ENCODE measurements around the gene C6orf58. TPM values are rescaled to one million over a fixed set of nuclear protein-coding genes. Genes with fewer than 3 reads are reported as not detected.

Gene C6orf58
- total RNA-seq, 1 experiment from 2014 or later, result not detected

DNA sequence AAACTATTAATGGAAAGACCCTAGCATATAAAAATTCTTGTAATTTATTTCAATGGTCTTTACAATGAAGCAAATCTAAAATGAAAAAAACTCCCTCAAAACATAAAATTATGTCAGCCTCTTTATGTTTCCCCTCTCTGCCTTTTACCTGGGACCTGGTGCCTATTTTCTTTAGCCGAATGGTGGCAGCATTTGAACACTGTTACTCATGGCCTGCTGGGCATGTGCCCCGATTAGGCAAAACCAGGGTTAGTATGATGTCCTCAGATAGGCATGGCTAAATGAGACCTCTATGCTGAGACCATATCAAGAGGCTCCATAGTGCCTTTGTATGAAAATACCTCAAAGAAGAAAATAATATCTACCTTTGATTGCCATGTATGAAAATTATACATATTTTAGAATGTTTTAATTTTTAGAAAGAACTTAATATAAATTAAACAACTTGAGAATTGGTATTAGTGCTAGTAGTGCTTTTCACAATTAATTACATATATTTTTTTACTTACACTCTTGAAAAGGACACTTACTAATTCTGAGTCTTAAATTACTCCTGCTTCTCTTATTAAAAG is 22.5 kb upstream of the C6orf58 start:
- no peak overlapping the region for H2AFZ ChIP-seq (ENCODE audit: low read length)
- H3K9ac ChIP-seq (ENCODE audit: extremely low read depth, insufficient read length, low read length), result no peak overlapping the region
- H3K4me2 ChIP-seq (ENCODE audit: insufficient read depth, insufficient read length, low read length), result no peak overlapping the region
- DNase-seq, result peak; percentile 43
- no peak overlapping the region for H3K18ac ChIP-seq (ENCODE audit: insufficient read length, low read depth, low read length)
- Mint-ChIP-seq H3K27ac (no peak overlapping the region), H3K27me3 (ENCODE audit: low read depth) (no peaks in the 10 kb centered on the region), H3K36me3 (ENCODE audit: insufficient read depth in 1 of 3, low read depth in 3 of 3) (no peaks in the 10 kb centered on the region), H3K4me3 (no peak overlapping the region), H3K9me3 (no peaks in the 10 kb centered on the region), H3K4me1 (no peaks in the 10 kb centered on the region)
- no peaks in the 10 kb centered on the region for H3K23me2 ChIP-seq (ENCODE audit: insufficient read length, low read depth, low read length, poor library complexity, severe bottlenecking)
- H2BK12ac ChIP-seq (ENCODE audit: insufficient read length, low read depth, low read length), result no peak overlapping the region
- H3K14ac ChIP-seq (ENCODE audit: insufficient read depth, low read length), result no peak overlapping the region
- no peak overlapping the region for H3K56ac ChIP-seq (ENCODE audit: insufficient read length, low read depth, low read length)
- H3K79me1 ChIP-seq (ENCODE audit: insufficient read depth, low read depth, low read length, poor library complexity, severe bottlenecking), result no peaks in the 10 kb centered on the region
- no peak overlapping the region for H3K23ac ChIP-seq (ENCODE audit: insufficient read length, low read depth, low read length)
- H3K79me2 ChIP-seq (ENCODE audit: insufficient read depth, low read length), result no peaks in the 10 kb centered on the region
- no peak overlapping the region for H2AK5ac ChIP-seq (ENCODE audit: insufficient read length, low read length)
- H2BK120ac ChIP-seq (ENCODE audit: low read depth, low read length, poor library complexity, severe bottlenecking), result no peak overlapping the region
- no peak overlapping the region for H4K5ac ChIP-seq (ENCODE audit: insufficient read length, low read depth, low read length)
- no peak overlapping the region for H4K91ac ChIP-seq (ENCODE audit: insufficient read length, low read depth, low read length)
- no peaks in the 10 kb centered on the region for H3K27me3 ChIP-seq (ENCODE audit: insufficient read depth, low read length)
- H4K8ac ChIP-seq (replicated peaks; ENCODE audit: insufficient read length, low read depth, low read length), result no peak overlapping the region
- H3K4me1 ChIP-seq (ENCODE audit: insufficient read depth, low read length), result no peaks in the 10 kb centered on the region
- H4K20me1 ChIP-seq (ENCODE audit: control insufficient read depth, insufficient read depth, insufficient read length), result no peaks in the 10 kb centered on the region
- H2BK20ac ChIP-seq (ENCODE audit: low read depth, low read length, poor library complexity, severe bottlenecking), result no peak overlapping the region
- H2BK5ac ChIP-seq (ENCODE audit: insufficient read length, low read length), result no peak overlapping the region
- H3K4ac ChIP-seq (ENCODE audit: low read depth, low read length), result no peak overlapping the region
- H3K27ac ChIP-seq (ENCODE audit: insufficient read length, low read depth, low read length), result no peak overlapping the region
- H3K9me3 ChIP-seq (ENCODE audit: control insufficient read depth, low read depth, low read length), result no peaks in the 10 kb centered on the region
- WGBS (ENCODE audit: extremely low coverage, insufficient read length, low lambda C conversion rate), result no CpG with 5 or more reads among the region's 2 CpGs
- H3T11ph ChIP-seq (ENCODE audit: low read length), result no peak overlapping the region
- TF ChIP-seq CTCF (conservative IDR thresholded peaks at IDR 0.05), result peak; percentile 69
- no peak overlapping the region for H2BK15ac ChIP-seq (ENCODE audit: low read depth, low read length)

Measured in H9 (cell line).